GM19455 (cell line): ENCODE results near the gene CACNA1G.

ENCODE experiments used
- ATAC-seq: cut with Tn5 transposase; IDR thresholded peaks from one replicate; pipeline ENCODE4 v1.9.1; 2021; ENCODE audit not compliant: unreplicated experiment

The CACNA1G gene

GRCh38 chr17:50547035-50547735, 13.3 kb upstream of the CACNA1G start, which contains the start of gene SPATA20:
Gene SPATA20 (plus strand): TSS chr17:50547174. CDS start chr17:50547209, 35 bp downstream.
- ATAC-seq: peak; percentile 63

- no peak for ATAC-seq
Measured at GRCh38 chr17:50547736-50548083, 12.8 kb upstream of the CACNA1G start.

- no peak for ATAC-seq
Measured at GRCh38 chr17:50548831-50549230, 11.7 kb upstream of the CACNA1G start.

GRCh38 chr17:50549256-50549941, 11.1 kb upstream of the CACNA1G start:
- no peak for ATAC-seq

- no peak for ATAC-seq
Measured at GRCh38 chr17:50549969-50550368, 10.5 kb upstream of the CACNA1G start.

GRCh38 chr17:50550661-50551432, 9.7 kb upstream of the CACNA1G start:
- no peak for ATAC-seq

GRCh38 chr17:50551433-50551815, 9.1 kb upstream of the CACNA1G start:
- no peak for ATAC-seq

- no peak for ATAC-seq
Measured at GRCh38 chr17:50551884-50552283, 8.6 kb upstream of the CACNA1G start.

- no peak for ATAC-seq
Measured at GRCh38 chr17:50554201-50554600, 6.3 kb upstream of the CACNA1G start.

GRCh38 chr17:50556803-50557202, 3.7 kb upstream of the CACNA1G start:
- no peak for ATAC-seq

GRCh38 chr17:50557630-50558029, 2.9 kb upstream of the CACNA1G start:
- ATAC-seq: no peak

- no peak for ATAC-seq
Measured at GRCh38 chr17:50558091-50558490, 2.4 kb upstream of the CACNA1G start.

- ATAC-seq: no peak
Measured at GRCh38 chr17:50558581-50558940, 2.0 kb upstream of the CACNA1G start.

- ATAC-seq: no peak
Measured at GRCh38 chr17:50558941-50559614, 1.4 kb upstream of the CACNA1G start.

- ATAC-seq: no peak
Measured at GRCh38 chr17:50559674-50560184, 786 bp upstream of the CACNA1G start.

GRCh38 chr17:50560931-50561745, 623 bp downstream of the CACNA1G start:
- no peak for ATAC-seq

GRCh38 chr17:50561746-50562141, 1.2 kb downstream of the CACNA1G start:
- ATAC-seq: no peak

- no peak for ATAC-seq
Measured at GRCh38 chr17:50562242-50563091, 2.0 kb downstream of the CACNA1G start.

GRCh38 chr17:50563092-50563511, 2.6 kb downstream of the CACNA1G start:
- ATAC-seq: no peak
